ENCODE measurements around the gene SGK1.

Gene SGK1

DNA sequence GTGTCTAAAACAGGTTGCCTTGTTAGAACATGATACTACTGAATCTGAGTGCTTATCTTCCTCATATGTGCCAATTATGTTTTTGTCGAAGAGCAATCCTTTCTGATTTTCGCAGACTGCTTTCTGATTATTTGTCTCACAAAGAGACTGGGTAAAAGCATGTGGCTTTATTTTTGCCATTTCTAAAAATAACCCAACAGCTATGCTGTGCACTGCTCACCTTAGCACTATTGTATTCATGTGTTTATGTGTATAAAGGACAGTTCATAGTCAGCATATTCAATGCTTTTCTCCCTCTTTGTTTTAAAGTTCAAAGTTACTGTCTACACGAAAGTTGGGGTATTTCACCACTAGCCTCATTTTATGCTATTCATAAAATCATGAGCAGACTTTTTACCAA lies 127.0 kb downstream of the SGK1 start (continued):
- TF ChIP-seq ZFP37 (tag by site-specific recombination; IDR thresholded peaks at IDR 0.05) (no peak), ZNF529 (tag by site-specific recombination; IDR thresholded peaks at IDR 0.05; ENCODE audit: insufficient replicate concordance) (no peak), KLF16 (tag by site-specific recombination; IDR thresholded peaks at IDR 0.05) (no peak), ZNF221 (tag by site-specific recombination; IDR thresholded peaks at IDR 0.05; ENCODE audit: borderline replicate concordance) (no peak)
- TF ChIP-seq, protein P1, sequence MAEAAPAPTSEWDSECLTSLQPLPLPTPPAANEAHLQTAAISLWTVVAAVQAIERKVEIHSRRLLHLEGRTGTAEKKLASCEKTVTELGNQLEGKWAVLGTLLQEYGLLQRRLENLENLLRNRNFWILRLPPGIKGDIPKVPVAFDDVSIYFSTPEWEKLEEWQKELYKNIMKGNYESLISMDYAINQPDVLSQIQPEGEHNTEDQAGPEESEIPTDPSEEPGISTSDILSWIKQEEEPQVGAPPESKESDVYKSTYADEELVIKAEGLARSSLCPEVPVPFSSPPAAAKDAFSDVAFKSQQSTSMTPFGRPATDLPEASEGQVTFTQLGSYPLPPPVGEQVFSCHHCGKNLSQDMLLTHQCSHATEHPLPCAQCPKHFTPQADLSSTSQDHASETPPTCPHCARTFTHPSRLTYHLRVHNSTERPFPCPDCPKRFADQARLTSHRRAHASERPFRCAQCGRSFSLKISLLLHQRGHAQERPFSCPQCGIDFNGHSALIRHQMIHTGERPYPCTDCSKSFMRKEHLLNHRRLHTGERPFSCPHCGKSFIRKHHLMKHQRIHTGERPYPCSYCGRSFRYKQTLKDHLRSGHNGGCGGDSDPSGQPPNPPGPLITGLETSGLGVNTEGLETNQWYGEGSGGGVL (tag by site-specific recombination; IDR thresholded peaks at IDR 0.05), result no peak
- TF ChIP-seq, protein P2, sequence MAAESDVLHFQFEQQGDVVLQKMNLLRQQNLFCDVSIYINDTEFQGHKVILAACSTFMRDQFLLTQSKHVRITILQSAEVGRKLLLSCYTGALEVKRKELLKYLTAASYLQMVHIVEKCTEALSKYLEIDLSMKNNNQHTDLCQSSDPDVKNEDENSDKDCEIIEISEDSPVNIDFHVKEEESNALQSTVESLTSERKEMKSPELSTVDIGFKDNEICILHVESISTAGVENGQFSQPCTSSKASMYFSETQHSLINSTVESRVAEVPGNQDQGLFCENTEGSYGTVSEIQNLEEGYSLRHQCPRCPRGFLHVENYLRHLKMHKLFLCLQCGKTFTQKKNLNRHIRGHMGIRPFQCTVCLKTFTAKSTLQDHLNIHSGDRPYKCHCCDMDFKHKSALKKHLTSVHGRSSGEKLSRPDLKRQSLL (tag by site-specific recombination; IDR thresholded peaks at IDR 0.05), result no peak
- TF ChIP-seq, protein P3, sequence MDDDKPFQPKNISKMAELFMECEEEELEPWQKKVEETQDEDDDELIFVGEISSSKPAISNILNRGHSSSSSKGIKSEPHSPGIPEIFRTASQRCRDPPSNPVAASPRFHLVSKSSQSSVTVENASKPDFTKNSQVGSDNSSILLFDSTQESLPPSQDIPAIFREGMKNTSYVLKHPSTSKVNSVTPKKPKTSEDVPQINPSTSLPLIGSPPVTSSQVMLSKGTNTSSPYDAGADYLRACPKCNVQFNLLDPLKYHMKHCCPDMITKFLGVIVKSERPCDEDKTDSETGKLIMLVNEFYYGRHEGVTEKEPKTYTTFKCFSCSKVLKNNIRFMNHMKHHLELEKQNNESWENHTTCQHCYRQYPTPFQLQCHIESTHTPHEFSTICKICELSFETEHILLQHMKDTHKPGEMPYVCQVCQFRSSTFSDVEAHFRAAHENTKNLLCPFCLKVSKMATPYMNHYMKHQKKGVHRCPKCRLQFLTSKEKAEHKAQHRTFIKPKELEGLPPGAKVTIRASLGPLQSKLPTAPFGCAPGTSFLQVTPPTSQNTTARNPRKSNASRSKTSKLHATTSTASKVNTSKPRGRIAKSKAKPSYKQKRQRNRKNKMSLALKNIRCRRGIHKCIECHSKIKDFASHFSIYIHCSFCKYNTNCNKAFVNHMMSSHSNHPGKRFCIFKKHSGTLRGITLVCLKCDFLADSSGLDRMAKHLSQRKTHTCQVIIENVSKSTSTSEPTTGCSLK (tag by site-specific recombination; IDR thresholded peaks at IDR 0.05), result no peak

- TF ChIP-seq, protein P4, sequence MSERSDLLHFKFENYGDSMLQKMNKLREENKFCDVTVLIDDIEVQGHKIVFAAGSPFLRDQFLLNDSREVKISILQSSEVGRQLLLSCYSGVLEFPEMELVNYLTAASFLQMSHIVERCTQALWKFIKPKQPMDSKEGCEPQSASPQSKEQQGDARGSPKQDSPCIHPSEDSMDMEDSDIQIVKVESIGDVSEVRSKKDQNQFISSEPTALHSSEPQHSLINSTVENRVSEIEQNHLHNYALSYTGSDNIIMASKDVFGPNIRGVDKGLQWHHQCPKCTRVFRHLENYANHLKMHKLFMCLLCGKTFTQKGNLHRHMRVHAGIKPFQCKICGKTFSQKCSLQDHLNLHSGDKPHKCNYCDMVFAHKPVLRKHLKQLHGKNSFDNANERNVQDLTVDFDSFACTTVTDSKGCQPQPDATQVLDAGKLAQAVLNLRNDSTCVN (tag by site-specific recombination; optimal IDR thresholded peaks at IDR 0.05), result no peak
- TF ChIP-seq ZBTB17 (tag by site-specific recombination; IDR thresholded peaks at IDR 0.05), result no peak
- no peak for TF ChIP-seq ZNF366 (tag by site-specific recombination; conservative IDR thresholded peaks at IDR 0.05)
- TF ChIP-seq GFI1B (tag by site-specific recombination; IDR thresholded peaks at IDR 0.05), result no peak
- TF ChIP-seq, protein P5, sequence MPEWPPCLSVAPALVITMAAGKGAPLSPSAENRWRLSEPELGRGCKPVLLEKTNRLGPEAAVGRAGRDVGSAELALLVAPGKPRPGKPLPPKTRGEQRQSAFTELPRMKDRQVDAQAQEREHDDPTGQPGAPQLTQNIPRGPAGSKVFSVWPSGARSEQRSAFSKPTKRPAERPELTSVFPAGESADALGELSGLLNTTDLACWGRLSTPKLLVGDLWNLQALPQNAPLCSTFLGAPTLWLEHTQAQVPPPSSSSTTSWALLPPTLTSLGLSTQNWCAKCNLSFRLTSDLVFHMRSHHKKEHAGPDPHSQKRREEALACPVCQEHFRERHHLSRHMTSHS (tag by site-specific recombination; IDR thresholded peaks at IDR 0.05), result no peak
- no peak for TF ChIP-seq ZNF302 (tag by site-specific recombination; IDR thresholded peaks at IDR 0.05; ENCODE audit: low read depth)
- no peak for TF ChIP-seq ZNF626 (tag by site-specific recombination; IDR thresholded peaks at IDR 0.05)
- POLR2A ChIA-PET, result no interaction called here
- CTCF ChIA-PET, result no interaction called here
Measured at GRCh38 chr6:134187751-134188150, 130.2 kb downstream of the SGK1 start.

DNA sequence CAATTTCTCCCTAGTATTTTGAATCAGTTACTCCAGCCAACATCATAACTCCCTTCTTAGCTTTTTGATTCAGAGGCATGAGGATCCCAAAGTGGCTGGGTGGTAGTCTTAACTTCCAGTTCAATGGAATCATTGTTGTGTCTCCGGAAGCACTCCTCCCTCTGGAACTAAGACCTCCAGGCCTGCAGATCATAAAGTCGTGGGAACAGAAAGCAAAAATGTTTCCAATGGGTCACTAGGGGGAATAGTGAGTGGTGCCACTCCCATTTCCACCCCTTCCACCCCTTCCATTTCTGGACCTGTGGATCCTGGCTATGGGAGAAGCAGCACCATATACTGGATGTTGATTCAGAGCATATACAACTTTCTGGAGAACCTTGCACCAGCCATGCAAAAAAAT lies 130.8 kb downstream of the SGK1 start:
- Histone ChIP-seq H3K36me3 (ENCODE audit: control insufficient read depth in 2 of 2, insufficient read depth in 1 of 2, low read length in 2 of 2) (no peaks in the 10 kb centered on the region), H3K4me1 (ENCODE audit: control insufficient read depth, insufficient read depth, low read length) (peaks cover 4% of the 10 kb centered on the region; the same call in 1 of the 2 replicates), H3K27ac (ENCODE audit: extremely low read depth, low read depth, low read length) (no peak overlapping the region), H3K4me3 (ENCODE audit: low read depth, low read length) (no peak overlapping the region), H3K9me3 (ENCODE audit: control insufficient read depth, insufficient read depth, low read depth, low read length) (no peaks in the 10 kb centered on the region)
- CTCF ChIA-PET, result no interaction called here
- POLR2A ChIA-PET, result no interaction called here
- no peak for TF ChIP-seq ZNF133 (tag by site-specific recombination; IDR thresholded peaks at IDR 0.05)

More at GRCh38 chr6:134187751-134188150, 130.2 kb downstream of the SGK1 start:
- no peak overlapping the region for H3K4me3 ChIP-seq (ENCODE audit: low read depth, low read length)
- H3K36me3 ChIP-seq (ENCODE audit: control insufficient read depth in 2 of 2, insufficient read depth in 1 of 2, low read length in 2 of 2), result no peaks in the 10 kb centered on the region
- H3K4me1 ChIP-seq (ENCODE audit: control insufficient read depth, insufficient read depth, low read length), result peaks cover 1% of the 10 kb centered on the region; the same call in 1 of the 2 replicates
- no peaks in the 10 kb centered on the region for H3K9me3 ChIP-seq (ENCODE audit: control insufficient read depth, insufficient read depth, low read depth, low read length)
- H3K27ac ChIP-seq (ENCODE audit: extremely low read depth, low read depth, low read length), result no peak overlapping the region

Data from HEK293 (cell line).